ENCODE data around the gene CAPZB.
"Not testable (repeated sequence)": the region's sequence is repeated elsewhere in the genome, so short reads cannot be mapped to it uniquely, and the experiment has no call there.

CAPZB gene

GRCh38 chr1:19308509-19308907 is 176.8 kb downstream of the CAPZB start:
- Histone ChIP-seq H3K27me3 (replicated peaks; ENCODE audit: control insufficient read depth, insufficient read depth, low read length, poor library complexity, severe bottlenecking) (no peaks in the 10 kb centered on the region), H3K36me3 (ENCODE audit: control insufficient read depth, insufficient read depth, low read length) (peaks cover 31% of the 10 kb centered on the region), H3K9me3 (ENCODE audit: control insufficient read depth, low read length) (no peaks in the 10 kb centered on the region), H3K4me3 (ENCODE audit: insufficient read depth, low read depth, low read length, poor library complexity, severe bottlenecking) (no peak overlapping the region), H3K27ac (ENCODE audit: insufficient read depth, low read length, poor library complexity, severe bottlenecking) (no peak overlapping the region), H3K4me1 (ENCODE audit: control insufficient read depth, insufficient read depth, low read length, poor library complexity, severe bottlenecking) (peaks cover 15% of the 10 kb centered on the region)
- no peak for DNase-seq

- Histone ChIP-seq H3K27me3 (replicated peaks; ENCODE audit: control insufficient read depth, insufficient read depth, low read length, poor library complexity, severe bottlenecking) (no peaks in the 10 kb centered on the region), H3K4me3 (ENCODE audit: insufficient read depth, low read depth, low read length, poor library complexity, severe bottlenecking) (no peak overlapping the region), H3K9me3 (ENCODE audit: control insufficient read depth, low read length) (no peaks in the 10 kb centered on the region), H3K4me1 (ENCODE audit: control insufficient read depth, insufficient read depth, low read length, poor library complexity, severe bottlenecking) (peaks cover 12% of the 10 kb centered on the region), H3K27ac (ENCODE audit: insufficient read depth, low read length, poor library complexity, severe bottlenecking) (no peak overlapping the region), H3K36me3 (ENCODE audit: control insufficient read depth, insufficient read depth, low read length) (peaks cover 34% of the 10 kb centered on the region)
- no peak for DNase-seq
Measured at GRCh38 chr1:19307794-19308508, 177.4 kb downstream of the CAPZB start.

- DNase-seq = no peak
- Histone ChIP-seq H3K36me3 (ENCODE audit: control insufficient read depth, insufficient read depth, low read length) (peaks cover 34% of the 10 kb centered on the region), H3K27ac (ENCODE audit: insufficient read depth, low read length, poor library complexity, severe bottlenecking) (no peak overlapping the region), H3K4me1 (ENCODE audit: control insufficient read depth, insufficient read depth, low read length, poor library complexity, severe bottlenecking) (peaks cover 6% of the 10 kb centered on the region), H3K4me3 (ENCODE audit: insufficient read depth, low read depth, low read length, poor library complexity, severe bottlenecking) (no peak overlapping the region), H3K27me3 (replicated peaks; ENCODE audit: control insufficient read depth, insufficient read depth, low read length, poor library complexity, severe bottlenecking) (no peaks in the 10 kb centered on the region), H3K9me3 (ENCODE audit: control insufficient read depth, low read length) (no peaks in the 10 kb centered on the region)
Measured at GRCh38 chr1:19306941-19307340, 178.4 kb downstream of the CAPZB start.

- DNase-seq = no peak
- H3K36me3 ChIP-seq (ENCODE audit: control insufficient read depth, insufficient read depth, low read length) = peaks cover 34% of the 10 kb centered on the region
Measured at GRCh38 chr1:19305880-19306279, 179.5 kb downstream of the CAPZB start.

GRCh38 chr1:19304081-19304480 is 181.3 kb downstream of the CAPZB start:
- H3K4me3 ChIP-seq (ENCODE audit: insufficient read depth, low read depth, low read length, poor library complexity, severe bottlenecking); H3K27me3 ChIP-seq (replicated peaks; ENCODE audit: control insufficient read depth, insufficient read depth, low read length, poor library complexity, severe bottlenecking); DNase-seq; H3K4me1 ChIP-seq (ENCODE audit: control insufficient read depth, insufficient read depth, low read length, poor library complexity, severe bottlenecking); H3K27ac ChIP-seq (ENCODE audit: insufficient read depth, low read length, poor library complexity, severe bottlenecking); H3K9me3 ChIP-seq (ENCODE audit: control insufficient read depth, low read length): not testable (repeated sequence)
- peaks cover 34% of the 10 kb centered on the region for H3K36me3 ChIP-seq (ENCODE audit: control insufficient read depth, insufficient read depth, low read length)

More at GRCh38 chr1:19305880-19306279, 179.5 kb downstream of the CAPZB start:
- peaks cover under 1% of the 10 kb centered on the region for H3K4me1 ChIP-seq (ENCODE audit: control insufficient read depth, insufficient read depth, low read length, poor library complexity, severe bottlenecking)
- no peak overlapping the region for H3K27ac ChIP-seq (ENCODE audit: insufficient read depth, low read length, poor library complexity, severe bottlenecking)
- H3K27me3 ChIP-seq (replicated peaks; ENCODE audit: control insufficient read depth, insufficient read depth, low read length, poor library complexity, severe bottlenecking) = no peaks in the 10 kb centered on the region
- H3K4me3 ChIP-seq (ENCODE audit: insufficient read depth, low read depth, low read length, poor library complexity, severe bottlenecking) = no peak overlapping the region
- H3K9me3 ChIP-seq (ENCODE audit: control insufficient read depth, low read length) = no peaks in the 10 kb centered on the region

- Histone ChIP-seq H3K4me1 (ENCODE audit: control insufficient read depth, insufficient read depth, low read length, poor library complexity, severe bottlenecking) (no peaks in the 10 kb centered on the region), H3K9me3 (ENCODE audit: control insufficient read depth, low read length) (no peaks in the 10 kb centered on the region), H3K36me3 (ENCODE audit: control insufficient read depth, insufficient read depth, low read length) (peaks cover 16% of the 10 kb centered on the region), H3K27ac (ENCODE audit: insufficient read depth, low read length, poor library complexity, severe bottlenecking) (no peak overlapping the region), H3K4me3 (ENCODE audit: insufficient read depth, low read depth, low read length, poor library complexity, severe bottlenecking) (no peak overlapping the region), H3K27me3 (replicated peaks; ENCODE audit: control insufficient read depth, insufficient read depth, low read length, poor library complexity, severe bottlenecking) (no peaks in the 10 kb centered on the region)
- DNase-seq = no peak
Measured at GRCh38 chr1:19300211-19300610, 185.1 kb downstream of the CAPZB start.

GRCh38 chr1:19294638-19295037 is 190.7 kb downstream of the CAPZB start:
- Histone ChIP-seq H3K4me1 (ENCODE audit: control insufficient read depth, insufficient read depth, low read length, poor library complexity, severe bottlenecking) (no peaks in the 10 kb centered on the region), H3K4me3 (ENCODE audit: insufficient read depth, low read depth, low read length, poor library complexity, severe bottlenecking) (no peak overlapping the region), H3K9me3 (ENCODE audit: control insufficient read depth, low read length) (no peaks in the 10 kb centered on the region), H3K27me3 (replicated peaks; ENCODE audit: control insufficient read depth, insufficient read depth, low read length, poor library complexity, severe bottlenecking) (no peaks in the 10 kb centered on the region), H3K36me3 (ENCODE audit: control insufficient read depth, insufficient read depth, low read length) (no peaks in the 10 kb centered on the region), H3K27ac (ENCODE audit: insufficient read depth, low read length, poor library complexity, severe bottlenecking) (no peak overlapping the region)
- DNase-seq = no peak

- Histone ChIP-seq H3K27me3 (replicated peaks; ENCODE audit: control insufficient read depth, insufficient read depth, low read length, poor library complexity, severe bottlenecking) (no peaks in the 10 kb centered on the region), H3K4me1 (ENCODE audit: control insufficient read depth, insufficient read depth, low read length, poor library complexity, severe bottlenecking) (peaks cover 4% of the 10 kb centered on the region), H3K9me3 (ENCODE audit: control insufficient read depth, low read length) (no peaks in the 10 kb centered on the region), H3K36me3 (ENCODE audit: control insufficient read depth, insufficient read depth, low read length) (no peaks in the 10 kb centered on the region), H3K27ac (ENCODE audit: insufficient read depth, low read length, poor library complexity, severe bottlenecking) (no peak overlapping the region), H3K4me3 (ENCODE audit: insufficient read depth, low read depth, low read length, poor library complexity, severe bottlenecking) (peak overlapping the region; percentile 52)
- no peak for DNase-seq
Measured at GRCh38 chr1:19289244-19289643, 196.1 kb downstream of the CAPZB start.

Data from effector memory CD4-positive, alpha-beta T cell (primary cell).